Measurements from ENCODE around the gene NCAPD3. TPM values are rescaled to one million over a fixed set of nuclear protein-coding genes. Genes with fewer than 3 reads are reported as not detected.

NCAPD3 gene, protein sequence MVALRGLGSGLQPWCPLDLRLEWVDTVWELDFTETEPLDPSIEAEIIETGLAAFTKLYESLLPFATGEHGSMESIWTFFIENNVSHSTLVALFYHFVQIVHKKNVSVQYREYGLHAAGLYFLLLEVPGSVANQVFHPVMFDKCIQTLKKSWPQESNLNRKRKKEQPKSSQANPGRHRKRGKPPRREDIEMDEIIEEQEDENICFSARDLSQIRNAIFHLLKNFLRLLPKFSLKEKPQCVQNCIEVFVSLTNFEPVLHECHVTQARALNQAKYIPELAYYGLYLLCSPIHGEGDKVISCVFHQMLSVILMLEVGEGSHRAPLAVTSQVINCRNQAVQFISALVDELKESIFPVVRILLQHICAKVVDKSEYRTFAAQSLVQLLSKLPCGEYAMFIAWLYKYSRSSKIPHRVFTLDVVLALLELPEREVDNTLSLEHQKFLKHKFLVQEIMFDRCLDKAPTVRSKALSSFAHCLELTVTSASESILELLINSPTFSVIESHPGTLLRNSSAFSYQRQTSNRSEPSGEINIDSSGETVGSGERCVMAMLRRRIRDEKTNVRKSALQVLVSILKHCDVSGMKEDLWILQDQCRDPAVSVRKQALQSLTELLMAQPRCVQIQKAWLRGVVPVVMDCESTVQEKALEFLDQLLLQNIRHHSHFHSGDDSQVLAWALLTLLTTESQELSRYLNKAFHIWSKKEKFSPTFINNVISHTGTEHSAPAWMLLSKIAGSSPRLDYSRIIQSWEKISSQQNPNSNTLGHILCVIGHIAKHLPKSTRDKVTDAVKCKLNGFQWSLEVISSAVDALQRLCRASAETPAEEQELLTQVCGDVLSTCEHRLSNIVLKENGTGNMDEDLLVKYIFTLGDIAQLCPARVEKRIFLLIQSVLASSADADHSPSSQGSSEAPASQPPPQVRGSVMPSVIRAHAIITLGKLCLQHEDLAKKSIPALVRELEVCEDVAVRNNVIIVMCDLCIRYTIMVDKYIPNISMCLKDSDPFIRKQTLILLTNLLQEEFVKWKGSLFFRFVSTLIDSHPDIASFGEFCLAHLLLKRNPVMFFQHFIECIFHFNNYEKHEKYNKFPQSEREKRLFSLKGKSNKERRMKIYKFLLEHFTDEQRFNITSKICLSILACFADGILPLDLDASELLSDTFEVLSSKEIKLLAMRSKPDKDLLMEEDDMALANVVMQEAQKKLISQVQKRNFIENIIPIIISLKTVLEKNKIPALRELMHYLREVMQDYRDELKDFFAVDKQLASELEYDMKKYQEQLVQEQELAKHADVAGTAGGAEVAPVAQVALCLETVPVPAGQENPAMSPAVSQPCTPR (N-terminal part only)
- total RNA-seq (2022) (69.4 and 78.2 TPM in 2 replicates), Bru-seq, nascent RNA (percentile 85 among the genes with signal in this experiment), BruChase-seq, experiment 1, labeled RNA remaining after a 6-hour chase (percentile 86 among the genes with signal in this experiment), BruChase-seq, experiment 2, labeled RNA remaining after a 2-hour chase (percentile 81 among the genes with signal in this experiment)
- long read RNA-seq, full-length matches to known transcripts: 24 of 56 reads
- long read RNA-seq, partial matches to known transcripts: 12 of 56 reads
- long read RNA-seq, other reads (novel, unspliced or antisense): 20 of 56 reads

GRCh38 chr11:134223836-134224709 is at the start of gene NCAPD3, which contains the start of gene VPS26B:
NCAPD3 (minus strand) TSS chr11:134223967; CDS start chr11:134223926, 41 bp downstream.
VPS26B (plus strand) TSS chr11:134224671; CDS start chr11:134225123, 452 bp downstream.
- CTCF ChIA-PET: interaction anchor here (0.5 to 0.7 kb wide), 4 partner anchors 17 to 257 kb away, joined by 3 to 4 read pairs (median 3); no protein-coding TSS in a partner anchor
- Mint-ChIP-seq H3K4me1 (ENCODE audit: low read depth, unreplicated experiment) (peaks cover 43% of the 10 kb centered on the region), H3K4me3 (ENCODE audit: low read depth, unreplicated experiment) (peak within 1 kb of the TSS; percentile 88), H3K27me3 (ENCODE audit: unreplicated experiment) (no peaks in the 10 kb centered on the region), H3K36me3 (ENCODE audit: insufficient read depth, unreplicated experiment) (peaks cover 36% of the 10 kb centered on the region), H3K9me3 (ENCODE audit: low read depth, unreplicated experiment) (no peaks in the 10 kb centered on the region), H3K27ac (ENCODE audit: unreplicated experiment) (peak within 1 kb of the TSS; percentile 81)
- TF ChIP-seq CTCF (IDR thresholded peaks at IDR 0.05; ENCODE audit: unreplicated experiment): no peak
- BruUV-seq (replicated peaks): no TSS peak
- peak; percentile 94 for DNase-seq
- intact Hi-C loops (cut with micrococcal nuclease; ENCODE audit: unreplicated experiment): no loop called here

DNA sequence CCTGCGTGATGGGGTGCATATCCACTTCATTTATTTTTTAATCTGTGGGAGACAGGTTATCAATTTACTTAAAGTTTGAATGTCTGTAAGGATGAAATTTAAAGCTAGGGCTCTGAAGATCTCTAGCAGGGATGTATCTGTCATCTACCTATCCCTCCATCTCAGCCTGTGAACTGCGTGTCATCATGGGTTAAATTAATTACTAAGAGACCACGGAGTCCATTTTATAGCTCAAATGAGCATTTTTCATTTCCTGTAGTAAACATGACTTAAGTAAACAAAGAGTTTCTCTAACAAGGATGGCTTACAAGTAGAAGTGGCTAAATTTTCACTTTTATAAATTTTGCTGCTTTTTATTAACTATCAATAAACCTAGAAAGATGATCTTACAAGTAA is 49.5 kb upstream of the NCAPD3 start:
- intact Hi-C loops (cut with micrococcal nuclease; ENCODE audit: unreplicated experiment): no loop called here
- DNase-seq: no peak
- Mint-ChIP-seq H3K4me1 (ENCODE audit: low read depth, unreplicated experiment) (peaks cover 10% of the 10 kb centered on the region), H3K27ac (ENCODE audit: unreplicated experiment) (no peak overlapping the region), H3K27me3 (ENCODE audit: unreplicated experiment) (peaks cover 85% of the 10 kb centered on the region), H3K4me3 (ENCODE audit: low read depth, unreplicated experiment) (no peak overlapping the region), H3K36me3 (ENCODE audit: insufficient read depth, unreplicated experiment) (no peaks in the 10 kb centered on the region), H3K9me3 (ENCODE audit: low read depth, unreplicated experiment) (no peaks in the 10 kb centered on the region)
- CTCF ChIA-PET: interaction anchor here (0.6 kb wide), 1 partner anchor 314 kb away, joined by 3 read pairs; no protein-coding TSS in a partner anchor
- TF ChIP-seq CTCF (IDR thresholded peaks at IDR 0.05; ENCODE audit: unreplicated experiment): no peak
- no TSS peak for BruUV-seq (replicated peaks)

GRCh38 chr11:134272381-134273316 is 48.9 kb upstream of the NCAPD3 start:
- CTCF ChIA-PET: no interaction called here
- DNase-seq: no peak
- intact Hi-C loops (cut with micrococcal nuclease; ENCODE audit: unreplicated experiment): no loop called here
- Mint-ChIP-seq H3K4me3 (ENCODE audit: low read depth, unreplicated experiment) (no peak overlapping the region), H3K27me3 (ENCODE audit: unreplicated experiment) (peaks cover 78% of the 10 kb centered on the region), H3K27ac (ENCODE audit: unreplicated experiment) (no peak overlapping the region), H3K9me3 (ENCODE audit: low read depth, unreplicated experiment) (no peaks in the 10 kb centered on the region), H3K4me1 (ENCODE audit: low read depth, unreplicated experiment) (peaks cover 17% of the 10 kb centered on the region), H3K36me3 (ENCODE audit: insufficient read depth, unreplicated experiment) (no peaks in the 10 kb centered on the region)
- no TSS peak for BruUV-seq (replicated peaks)
- TF ChIP-seq CTCF (IDR thresholded peaks at IDR 0.05; ENCODE audit: unreplicated experiment): no peak

Data from Calu3 (cell line).